Measurements from ENCODE around the gene ATF4.

- TF ChIP-seq, protein P1, sequence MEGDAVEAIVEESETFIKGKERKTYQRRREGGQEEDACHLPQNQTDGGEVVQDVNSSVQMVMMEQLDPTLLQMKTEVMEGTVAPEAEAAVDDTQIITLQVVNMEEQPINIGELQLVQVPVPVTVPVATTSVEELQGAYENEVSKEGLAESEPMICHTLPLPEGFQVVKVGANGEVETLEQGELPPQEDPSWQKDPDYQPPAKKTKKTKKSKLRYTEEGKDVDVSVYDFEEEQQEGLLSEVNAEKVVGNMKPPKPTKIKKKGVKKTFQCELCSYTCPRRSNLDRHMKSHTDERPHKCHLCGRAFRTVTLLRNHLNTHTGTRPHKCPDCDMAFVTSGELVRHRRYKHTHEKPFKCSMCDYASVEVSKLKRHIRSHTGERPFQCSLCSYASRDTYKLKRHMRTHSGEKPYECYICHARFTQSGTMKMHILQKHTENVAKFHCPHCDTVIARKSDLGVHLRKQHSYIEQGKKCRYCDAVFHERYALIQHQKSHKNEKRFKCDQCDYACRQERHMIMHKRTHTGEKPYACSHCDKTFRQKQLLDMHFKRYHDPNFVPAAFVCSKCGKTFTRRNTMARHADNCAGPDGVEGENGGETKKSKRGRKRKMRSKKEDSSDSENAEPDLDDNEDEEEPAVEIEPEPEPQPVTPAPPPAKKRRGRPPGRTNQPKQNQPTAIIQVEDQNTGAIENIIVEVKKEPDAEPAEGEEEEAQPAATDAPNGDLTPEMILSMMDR (IDR thresholded peaks at IDR 0.05; ENCODE audit: insufficient read depth, low read length) = no peak
- TF ChIP-seq REST (IDR thresholded peaks at IDR 0.05; ENCODE audit: insufficient replicate concordance, low read depth) = no peak
- no peak for TF ChIP-seq SPI1 (IDR thresholded peaks at IDR 0.05; ENCODE audit: borderline replicate concordance, low read depth)
- TF ChIP-seq POLR2AphosphoS5 (IDR thresholded peaks at IDR 0.05; ENCODE audit: low read depth) = no peak
- TF ChIP-seq GABPA (IDR thresholded peaks at IDR 0.05; ENCODE audit: low read depth) = no peak
Observed at GRCh38 chr22:39512026-39512425, 8.3 kb upstream of the ATF4 start.
